ENCODE data around the gene SLC24A1. TPM values are rescaled to one million over a fixed set of nuclear protein-coding genes. Genes with fewer than 3 reads are reported as not detected.

Gene SLC24A1
- 2.2 to 5.1 TPM (median 4.0 TPM) in 5 replicates for total RNA-seq (2022; extraction: Qiagen RNA extraction; ENCODE audit: low read depth)

DNA sequence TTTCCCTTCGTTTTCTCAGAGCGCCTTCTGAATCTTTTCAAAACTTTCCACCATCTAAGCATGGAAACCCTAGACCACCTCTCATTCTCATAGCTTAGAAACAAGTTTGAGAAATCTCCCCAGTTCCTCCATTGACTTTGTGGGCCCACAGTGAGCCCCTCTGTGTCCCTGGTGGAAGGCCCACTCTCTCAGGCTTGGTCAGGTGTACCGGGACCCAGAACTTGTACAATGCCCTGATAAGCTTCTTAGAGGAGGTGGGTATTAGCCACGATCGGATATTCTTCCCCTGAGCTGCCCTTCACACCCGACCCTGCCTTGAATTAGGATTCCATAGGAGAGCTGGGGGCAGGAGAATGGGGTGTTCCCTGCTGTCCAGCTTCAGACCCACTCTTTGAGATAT, at the start of gene SLC24A1:
TSS of gene SLC24A1 (plus strand) at position 301 of the 400 bp plus-strand sequence. CDS start 2,143 bp downstream, outside the sequence.

DNA sequence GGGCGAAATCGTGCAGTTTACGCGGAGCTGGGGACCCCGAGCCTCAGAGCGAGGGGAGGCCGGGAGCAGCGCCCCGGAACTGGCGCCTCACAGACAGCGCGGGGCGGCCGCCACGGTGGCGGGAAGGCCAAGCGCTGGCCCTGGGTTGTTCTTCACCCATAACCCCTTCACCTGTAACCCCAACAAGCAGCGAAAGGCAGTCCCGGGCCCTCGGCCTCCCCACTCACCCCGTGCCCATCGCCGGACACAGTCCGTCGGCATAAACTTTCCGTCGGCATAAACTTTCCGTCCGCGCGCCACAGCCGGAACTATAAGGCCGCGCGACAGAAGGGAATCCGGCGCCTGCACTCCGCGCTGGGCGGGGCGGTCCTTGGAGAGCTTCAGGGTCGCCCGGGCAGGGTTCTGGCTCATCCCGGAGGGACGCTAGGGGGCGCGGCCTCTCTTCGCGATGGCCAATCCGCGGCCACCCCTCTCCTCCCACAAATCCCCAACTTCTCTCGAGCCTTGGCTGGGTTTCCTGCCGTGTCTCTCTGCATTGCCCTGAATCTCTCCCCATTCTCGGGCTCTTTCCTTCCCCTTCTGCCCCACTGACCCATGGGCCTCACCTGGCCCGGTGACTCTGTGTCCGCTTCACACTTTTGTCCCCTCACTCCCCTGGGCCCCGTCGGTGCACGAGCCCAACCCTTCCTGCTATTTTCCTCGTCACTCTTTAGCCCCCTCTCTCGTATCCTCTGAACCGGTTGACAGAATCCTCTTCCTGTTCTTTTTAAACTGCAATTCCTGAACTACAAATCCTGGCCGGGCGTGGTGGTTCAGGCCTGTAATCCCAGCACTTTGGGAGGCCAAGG, 10.6 kb upstream of the SLC24A1 start, which contains the start of gene INTS14:
TSS of gene INTS14 (minus strand) at position 261 of the 848 bp plus-strand sequence. CDS start 3,751 bp downstream, outside the sequence.

Other genes with a start within 250 kb of the SLC24A1 start
- 0.07 to 0.09 TPM (median 0.08 TPM) in 5 replicates for gene IGDCC3, start 243.9 kb upstream of the SLC24A1 start, total RNA-seq (2022; extraction: Qiagen RNA extraction; ENCODE audit: low read depth)
- 2.4 to 3.8 TPM (median 2.7 TPM) in 5 replicates for gene IGDCC4, start 199.0 kb upstream of the SLC24A1 start, total RNA-seq (2022; extraction: Qiagen RNA extraction; ENCODE audit: low read depth)
- gene DPP8, start 104.2 kb upstream of the SLC24A1 start, total RNA-seq (2022; extraction: Qiagen RNA extraction; ENCODE audit: low read depth) = 22.6 to 30.1 TPM (median 24.6 TPM) in 5 replicates
- gene HACD3, start 91.5 kb upstream of the SLC24A1 start, total RNA-seq (2022; extraction: Qiagen RNA extraction; ENCODE audit: low read depth) = 134 to 147 TPM (median 145 TPM) in 5 replicates
- gene INTS14, start 10.8 kb upstream of the SLC24A1 start, total RNA-seq (2022; extraction: Qiagen RNA extraction; ENCODE audit: low read depth) = 43.6 to 50.1 TPM (median 45.0 TPM) in 5 replicates
- gene DENND4A, start 170.4 kb downstream of the SLC24A1 start, total RNA-seq (2022; extraction: Qiagen RNA extraction; ENCODE audit: low read depth) = 6.1 to 9.5 TPM (median 6.3 TPM) in 5 replicates
- 261 to 353 TPM (median 295 TPM) in 5 replicates for gene RAB11A, start 247.6 kb downstream of the SLC24A1 start, total RNA-seq (2022; extraction: Qiagen RNA extraction; ENCODE audit: low read depth)

All from A549 treated with CpdA at 1 μM for 4 hours (cell line).